GM21619 (cell line): ENCODE results near the gene LGR5.

ENCODE experiments used
- ATAC-seq: cut with Tn5 transposase; IDR thresholded peaks from one replicate; pipeline ENCODE4 v1.9.1; 2021; ENCODE audit not compliant: unreplicated experiment

LGR5 gene

DNA sequence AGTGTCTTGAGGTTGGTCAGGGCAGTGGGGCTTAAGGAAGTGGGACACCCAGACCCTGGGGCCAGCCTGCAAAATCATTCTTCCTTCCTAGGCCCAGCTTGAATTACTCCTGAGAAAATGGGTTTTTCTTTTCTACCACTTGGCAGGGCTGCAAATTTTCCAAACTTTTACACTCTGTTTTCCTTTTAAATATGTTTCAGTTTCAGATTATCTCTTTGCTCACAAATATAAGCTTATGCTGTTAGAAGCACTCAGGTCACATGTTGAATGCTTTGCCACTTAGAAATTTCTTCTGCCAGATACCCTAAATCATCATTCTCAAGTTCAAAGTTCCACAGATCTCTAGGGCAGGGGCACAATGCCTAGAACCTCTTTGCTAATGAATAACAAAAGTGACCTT, 2.9 kb upstream of the LGR5 start:
- ATAC-seq, result no peak

GRCh38 chr12:71438670-71439361, 782 bp upstream of the LGR5 start:
- no peak for ATAC-seq

GRCh38 chr12:71439362-71439612, 311 bp upstream of the LGR5 start:
- no peak for ATAC-seq

DNA sequence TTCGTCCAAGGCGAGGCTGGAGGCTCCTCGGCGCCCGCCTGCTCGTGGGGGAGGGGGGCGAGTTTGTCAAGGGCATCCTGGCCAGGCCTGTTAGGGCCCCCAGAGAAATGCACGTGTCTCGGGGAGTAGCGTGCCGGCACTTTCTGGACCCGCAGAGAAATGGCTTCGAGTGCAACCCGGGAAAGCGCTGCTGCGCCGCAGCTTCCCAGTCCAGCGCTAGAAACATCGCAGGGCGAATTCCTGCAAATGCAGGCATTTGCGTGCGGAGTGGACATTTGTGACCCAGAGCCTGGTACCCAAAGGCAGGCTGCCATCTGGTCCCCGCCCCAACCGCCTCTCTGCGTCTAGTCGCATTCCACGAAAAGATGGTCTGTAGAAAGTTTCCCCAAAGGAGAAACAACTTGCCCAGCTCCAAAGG, 756 bp downstream of the LGR5 start:
- ATAC-seq, result no peak

- ATAC-seq, result peak; percentile 65
These were observed 1.5 kb downstream of the LGR5 start for GRCh38 chr12:71440763-71441748.

- ATAC-seq, result no peak
These were observed 2.4 kb downstream of the LGR5 start for GRCh38 chr12:71441836-71442566.

DNA sequence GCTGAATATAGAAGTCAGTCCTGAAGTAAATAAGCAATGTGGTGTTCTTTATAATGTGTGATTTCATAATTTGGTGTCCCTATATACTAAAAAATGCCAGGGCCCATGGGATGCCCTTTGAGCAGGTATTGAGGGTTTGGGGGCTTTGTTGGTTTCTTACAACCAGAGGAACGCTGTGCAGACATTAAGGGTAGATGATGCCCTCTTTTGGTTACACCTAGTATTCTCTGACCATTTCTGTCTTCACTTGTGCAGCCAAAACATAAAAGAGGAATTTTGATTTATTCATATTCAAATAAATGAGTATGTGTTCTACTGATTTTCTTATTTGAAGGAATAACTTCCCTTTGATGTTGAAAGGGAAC, 3.0 kb downstream of the LGR5 start:
- ATAC-seq, result no peak

- ATAC-seq, result no peak
These were observed 5.5 kb downstream of the LGR5 start for GRCh38 chr12:71445071-71445470.

- no peak for ATAC-seq
These were observed 8.1 kb downstream of the LGR5 start for GRCh38 chr12:71447691-71448132.

DNA sequence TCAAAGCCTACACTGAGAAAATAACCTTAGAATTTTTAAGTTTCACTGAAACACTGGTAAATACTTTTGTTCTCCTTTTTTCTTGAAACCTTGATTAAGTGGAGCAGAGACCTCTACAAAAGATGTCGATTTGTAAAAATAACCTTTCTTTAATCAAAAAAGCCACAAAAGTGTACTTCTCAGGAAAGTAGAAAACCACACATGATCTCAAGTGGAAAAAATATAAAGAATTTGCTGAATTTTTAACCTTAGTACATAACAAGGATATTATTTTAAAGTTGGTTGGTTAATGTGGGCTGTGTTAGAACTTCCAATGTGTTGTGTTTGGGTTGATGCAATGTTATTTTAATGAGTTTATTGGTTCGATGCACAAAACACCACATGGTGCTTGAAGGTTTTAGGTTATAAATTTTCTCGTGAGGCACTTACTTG, 8.6 kb downstream of the LGR5 start:
- ATAC-seq, result no peak

- no peak for ATAC-seq
These were observed 9.9 kb downstream of the LGR5 start for GRCh38 chr12:71449373-71450070.

DNA sequence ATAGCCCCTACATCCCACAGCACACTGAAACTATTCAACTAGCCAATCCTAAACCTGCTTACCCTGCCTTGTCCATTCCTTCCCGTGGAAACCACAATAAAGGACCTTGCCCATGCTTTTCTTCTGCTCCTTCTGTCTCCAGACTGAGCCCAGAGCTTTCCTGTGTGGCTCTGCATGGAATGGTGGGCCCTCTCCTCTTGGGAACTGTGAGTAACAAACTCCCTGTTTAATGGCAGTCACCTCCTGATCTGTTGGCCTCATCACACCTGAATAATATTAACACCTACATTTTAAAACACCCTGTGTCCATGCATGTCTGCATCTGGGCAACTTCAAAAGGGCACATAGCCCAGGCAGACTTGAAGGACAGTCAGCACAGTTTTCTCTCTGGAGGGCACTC, 12.4 kb downstream of the LGR5 start:
- ATAC-seq, result no peak

DNA sequence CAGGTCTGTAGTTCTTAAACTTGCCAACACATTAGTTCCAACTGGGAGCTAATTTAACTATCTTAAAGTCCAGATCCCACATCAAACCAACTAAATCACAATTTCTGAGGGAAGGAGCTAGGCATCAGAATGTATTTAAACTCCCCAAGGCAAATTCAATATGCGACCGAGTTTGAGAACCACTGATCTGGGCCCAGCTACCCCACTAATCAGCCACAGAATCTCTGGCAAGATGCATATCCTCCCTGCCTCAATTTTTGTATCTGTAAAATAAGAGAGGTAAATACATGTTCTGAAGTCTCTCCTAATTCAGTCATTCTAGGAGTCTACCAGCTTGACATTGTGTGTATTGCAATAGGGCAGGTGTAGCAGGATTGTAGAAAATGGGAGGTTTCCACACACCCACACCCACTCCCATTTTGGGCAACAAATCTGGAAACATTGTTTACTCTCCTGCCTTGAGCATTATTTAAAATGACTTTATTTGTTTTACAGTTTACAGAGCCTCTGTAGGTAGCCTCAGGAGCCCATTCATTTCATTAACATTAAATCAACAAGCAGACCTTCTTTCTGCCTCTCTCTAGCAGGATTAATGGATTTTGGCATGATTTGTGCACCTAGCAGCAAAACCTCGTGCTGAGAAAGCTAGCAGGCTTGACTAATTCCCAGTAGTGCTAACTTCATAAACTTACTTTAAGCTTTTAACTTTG, 15.6 kb downstream of the LGR5 start:
- ATAC-seq, result no peak

DNA sequence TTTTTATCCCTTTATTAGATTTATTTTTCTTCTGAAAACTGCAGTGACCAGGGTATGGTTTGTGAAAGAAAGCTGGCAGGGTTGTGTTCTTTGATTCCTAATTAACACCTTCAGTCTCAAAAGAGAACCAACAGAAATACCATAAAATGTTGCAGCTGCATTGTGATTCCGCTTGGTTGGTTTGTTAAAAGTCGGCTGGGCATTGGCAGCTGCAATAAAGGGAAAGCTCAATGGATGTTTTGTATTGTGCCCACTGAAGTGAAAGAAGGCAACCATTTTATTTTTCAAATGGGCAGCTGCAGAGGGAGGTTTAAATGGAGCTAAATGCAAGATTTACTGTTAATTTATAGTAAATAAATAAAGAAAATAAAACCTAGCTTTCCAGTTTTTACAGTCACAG, 16.7 kb downstream of the LGR5 start:
- no peak for ATAC-seq

- ATAC-seq, result no peak
These were observed 17.4 kb downstream of the LGR5 start for GRCh38 chr12:71456990-71457389.

- ATAC-seq, result no peak
These were observed 20.7 kb downstream of the LGR5 start for GRCh38 chr12:71460318-71460717.

GRCh38 chr12:71460850-71461609, 21.4 kb downstream of the LGR5 start:
- no peak for ATAC-seq

GRCh38 chr12:71461787-71462328, 22.3 kb downstream of the LGR5 start:
- no peak for ATAC-seq

- no peak for ATAC-seq
These were observed 26.2 kb downstream of the LGR5 start for GRCh38 chr12:71465796-71466195.
